ENCODE measurements around the gene PPP2CA.

- peak in 1 of 2 donors; percentile 11 for TF ChIP-seq POLR2A (IDR thresholded peaks at IDR 0.05)
- TF ChIP-seq CTCF (IDR thresholded peaks at IDR 0.05 in 4 of 5, conservative IDR thresholded peaks at IDR 0.05 in 1 of 5): no peak
These were observed 21.0 kb upstream of the PPP2CA start for GRCh38 chr5:134246771-134247427.
